K562 (cell line): Measurements from ENCODE around the gene SEL1L. TPM values are rescaled to one million over a fixed set of nuclear protein-coding genes. Genes with fewer than 3 reads are reported as not detected.
A peak's percentile ranks its signal among the peaks of the same experiment; 100 is the strongest.

Source experiments
- ARID1B ChIP-seq: fragments of 450-650 bp; IDR thresholded peaks from 2 replicates; pipeline ENCODE4 v1.6.1; 2016; ENCODE audit warnings: antibody characterized with exemption, mild to moderate bottlenecking, inconsistent platforms
- CBFA2T3 ChIP-seq: fragments of 450-650 bp; IDR thresholded peaks from 2 replicates; pipeline ENCODE4 v1.6.1; 2017
- CC2D1A ChIP-seq: fragments of 450-650 bp; IDR thresholded peaks from 2 replicates; pipeline ENCODE4 v1.6.1; 2017; ENCODE audit warnings: mild to moderate bottlenecking
- CREB3L1 ChIP-seq: fragments of 450-650 bp; IDR thresholded peaks from 2 replicates; pipeline ENCODE4 v1.6.1; 2014; ENCODE audit warnings: low read depth, mild to moderate bottlenecking, moderate library complexity, borderline replicate concordance
- DPF2 ChIP-seq: fragments of 450-650 bp; IDR thresholded peaks from 2 replicates; pipeline ENCODE4 v1.6.1; 2016
- E2F6 ChIP-seq, 2 experiments: IDR thresholded peaks; 2 replicates each; pipeline ENCODE4 v1.6.1; 2011; ENCODE audit warnings: borderline replicate concordance in 1 of 2, control low read depth in 1 of 2, low read depth in 1 of 2, low read length in 1 of 2, mild to moderate bottlenecking in 1 of 2, mixed read lengths in 1 of 2, moderate library complexity in 1 of 2; ENCODE audit not compliant: insufficient read depth in 1 of 2, insufficient read length in 1 of 2, poor library complexity in 1 of 2, severe bottlenecking in 1 of 2; ENCODE audit errors: extremely low read depth in 1 of 2
- EP300 ChIP-seq: IDR thresholded peaks from 2 replicates; pipeline ENCODE4 v1.6.1; 2012; ENCODE audit warnings: low read length, improper control_type of control experiment
- EP400 ChIP-seq: fragments of 450-650 bp; IDR thresholded peaks from 2 replicates; pipeline ENCODE4 v1.6.1; 2017; ENCODE audit warnings: antibody characterized with exemption, mild to moderate bottlenecking, moderate library complexity
- ETV1 ChIP-seq: fragments of 450-650 bp; conservative IDR thresholded peaks from 2 replicates; pipeline ENCODE4 v1.6.1; 2016; ENCODE audit warnings: missing genetic modification characterization, control low read depth, low read depth, missing compliant biosample characterization
- FOXP1 ChIP-seq: sonication (generic); formaldehyde crosslinking; IDR thresholded peaks from 2 replicates; pipeline ENCODE4 v1.8.0; 2022; ENCODE audit warnings: mild to moderate bottlenecking, missing genetic modification reagents
- GABPA ChIP-seq: fragments of 200-800 bp; sonication (Bioruptor generic); conservative IDR thresholded peaks from 2 replicates; pipeline ENCODE4 v1.6.1; 2016; ENCODE audit warnings: low read depth, missing genetic modification characterization, missing compliant biosample characterization
- KDM1A ChIP-seq, 2 experiments: fragments of 450-650 bp; IDR thresholded peaks; 2 replicates each; pipeline ENCODE4 v1.6.1; 2016; ENCODE audit warnings: mild to moderate bottlenecking in 2 of 2
- NFE2 ChIP-seq: IDR thresholded peaks from 2 replicates; pipeline ENCODE4 v1.6.1; 2014; ENCODE audit warnings: antibody characterized with exemption, low read depth
- NR4A1 ChIP-seq, 2 experiments: fragments of 250-450 bp in 1 of 2; fragments of 450-650 bp in 1 of 2; sonication (Bioruptor Pico) in 1 of 2; IDR thresholded peaks; 2 replicates each; pipeline versions ENCODE4 v1.4.0 to v1.6.1; 2016 to 2020; ENCODE audit warnings: mild to moderate bottlenecking in 2 of 2, missing compliant biosample characterization in 1 of 2, missing genetic modification characterization in 1 of 2, moderate library complexity in 1 of 2
- NUFIP1 ChIP-seq: fragments of 450-650 bp; IDR thresholded peaks from 2 replicates; pipeline ENCODE4 v1.6.1; 2018; ENCODE audit not compliant: partially characterized antibody
- PML ChIP-seq: IDR thresholded peaks from 2 replicates; pipeline ENCODE4 v1.6.1; 2012; ENCODE audit warnings: low read length, inconsistent platforms
- PTTG1 ChIP-seq: fragments of 450-650 bp; IDR thresholded peaks from 2 replicates; pipeline ENCODE4 v1.6.1; 2016; ENCODE audit warnings: low read depth, mild to moderate bottlenecking, missing genetic modification characterization, missing compliant biosample characterization
- RAD51 ChIP-seq: fragments of 450-650 bp; IDR thresholded peaks from 2 replicates; pipeline ENCODE4 v1.7.1; 2016; ENCODE audit warnings: low read depth, mild to moderate bottlenecking, borderline replicate concordance
- RBFOX2 ChIP-seq: fragments of 200-400 bp; formaldehyde crosslinking; IDR thresholded peaks from 2 replicates; pipeline ENCODE4 v1.6.1; 2017; ENCODE audit warnings: low read depth, mild to moderate bottlenecking, low read length, moderate library complexity
- RNF2 ChIP-seq: sonication (generic); IDR thresholded peaks from 2 replicates; pipeline ENCODE4 v1.6.1; 2016
- SMARCA4 ChIP-seq: fragments of 450-650 bp; IDR thresholded peaks from 2 replicates; pipeline ENCODE4 v1.6.1; 2016
- STAT5A ChIP-seq: IDR thresholded peaks from 2 replicates; pipeline ENCODE4 v1.6.1; 2012; ENCODE audit warnings: low read length, inconsistent platforms, borderline replicate concordance
- TCF3 ChIP-seq: sonication (generic); formaldehyde crosslinking; IDR thresholded peaks from 2 replicates; pipeline ENCODE4 v1.4.0; 2020; ENCODE audit warnings: mild to moderate bottlenecking, missing genetic modification reagents
- TFAP4 ChIP-seq: sonication (generic); formaldehyde crosslinking; IDR thresholded peaks from 2 replicates; pipeline ENCODE4 v1.8.0; 2022; ENCODE audit warnings: missing genetic modification reagents, mild to moderate bottlenecking, moderate library complexity, borderline replicate concordance
- TRIM24 ChIP-seq, 2 experiments: fragments of 450-650 bp; IDR thresholded peaks; 2 replicates each; pipeline ENCODE4 v1.6.1; 2016
- ZFX ChIP-seq: sonication (generic); formaldehyde crosslinking; IDR thresholded peaks from 2 replicates; pipeline ENCODE4 v1.8.0; 2022; ENCODE audit warnings: mild to moderate bottlenecking, missing genetic modification reagents, moderate library complexity
- ZNF354B ChIP-seq: fragments of 250-450 bp; sonication (Bioruptor Pico); IDR thresholded peaks from 2 replicates; pipeline ENCODE4 v1.4.0; 2020
- ZNF644 ChIP-seq: fragments of 200-800 bp; sonication (Bioruptor generic); IDR thresholded peaks from 2 replicates; pipeline ENCODE4 v1.6.1; 2016; ENCODE audit warnings: low read depth, missing genetic modification characterization, missing compliant biosample characterization
- ZNF766 ChIP-seq: fragments of 200-800 bp; sonication (Bioruptor generic); conservative IDR thresholded peaks from 2 replicates; pipeline ENCODE4 v1.6.1; 2016; ENCODE audit warnings: missing genetic modification characterization, missing compliant biosample characterization
- polyA plus RNA-seq, 8 experiments: library from polyadenylated mRNA; depleted of rRNA in 4 of 8; stranded (reverse) in 5 of 8; unstranded in 3 of 8; fragments of >200 nt; fragmentation: Nextera tagmentation in 2 of 8; fragmentation: Illumina TruSeq in 1 of 8; extraction: Ambion mirVana in 2 of 8; extraction: Trizol in 1 of 8; gene quantifications; 2 replicates each; pipeline versions ENCODE4 v1.2.1 to v1.2.3, GENCODE V29; 2011 to 2014; ENCODE audit warnings: inconsistent platforms in 1 of 8, missing spikeins in 1 of 8
- total RNA-seq, 7 experiments: library from RNA; depleted of rRNA in 6 of 7; stranded (reverse); fragments of >200 nt in 6 of 7; fragmentation: Illumina TruSeq in 2 of 7; extraction: Trizol in 2 of 7; gene quantifications; 2 replicates each; pipeline versions ENCODE4 v1.2.1 to v1.2.3, GENCODE V29; 2011 to 2021; ENCODE audit warnings: low replicate concordance in 1 of 7

The SEL1L gene
- total and polyA plus RNA-seq, 9 of the 15 experiments (the other 6 are each of a cell fraction or from before 2014, with no cell fraction given) = 7.7 to 21.1 (median 13.6) TPM

GRCh38 chr14:81423504-81423903 is 110.1 kb downstream of the SEL1L start (continued):
- peak; percentile 77 for TF ChIP-seq TCF3 (CRISPR knock-in tag)
- TF ChIP-seq STAT5A = peak; percentile 83
- peak; percentile 41; the same call in 1 of the 2 replicates for TF ChIP-seq EP400
- TF ChIP-seq PML = peak; percentile 41; the same call in 1 of the 2 replicates
- peak; percentile 43; the same call in 1 of the 2 replicates for TF ChIP-seq ZFX
- TF ChIP-seq TFAP4 (CRISPR knock-in tag) = peak; percentile 65; the same call in 1 of the 2 replicates
- 0 out of 4 replicates have a peak, but pooled peaks of 1 of the 2 experiments have one; percentile 30 for TF ChIP-seq KDM1A (IDR thresholded peaks at IDR 0.05)
- TF ChIP-seq CREB3L1 = no peak
- TF ChIP-seq NR4A1 (CRISPR knock-in tag; IDR thresholded peaks at IDR 0.05) = no peak
- TF ChIP-seq NR4A1 (tag; IDR thresholded peaks at IDR 0.05) = 0 out of 2 replicates have a peak, but pooled peaks have one; percentile 28
- TF ChIP-seq NFE2 = no peak
- peak; percentile 57 for TF ChIP-seq DPF2
- no peak for TF ChIP-seq FOXP1 (CRISPR knock-in tag)
- TF ChIP-seq ETV1 (tag) = peak; percentile 28; the same call in 1 of the 2 replicates
- TF ChIP-seq ZNF354B = no peak
- TF ChIP-seq SMARCA4 = peak; percentile 56
- peak; percentile 31 for TF ChIP-seq NUFIP1
- peak; percentile 58; the same call in 1 of the 2 replicates for TF ChIP-seq ZNF644 (tag)
- peak in 1 of 2 experiments; percentile 14; a peak in 2 of 4 replicates for TF ChIP-seq TRIM24 (IDR thresholded peaks at IDR 0.05)
- TF ChIP-seq RBFOX2 = peak; percentile 39; the same call in 1 of the 2 replicates
- TF ChIP-seq ZNF766 = peak; percentile 63; the same call in 1 of the 2 replicates
- TF ChIP-seq CBFA2T3 = peak; percentile 87
- TF ChIP-seq PTTG1 (tag) = no peak
- TF ChIP-seq RNF2 = peak; percentile 68; the same call in 1 of the 2 replicates
- peak; percentile 83 for TF ChIP-seq ARID1B
- no peak for TF ChIP-seq RAD51
- TF ChIP-seq E2F6 (IDR thresholded peaks at IDR 0.05; ENCODE audit: borderline replicate concordance in 1 of 2, extremely low read depth in 1 of 2, insufficient read depth in 1 of 2, insufficient read length in 1 of 2, low read depth in 1 of 2, low read length in 1 of 2, poor library complexity in 1 of 2, severe bottlenecking in 1 of 2) = peak in 1 of 2 experiments; percentile 28
- peak; percentile 86 for TF ChIP-seq EP300
- peak; percentile 10; the same call in 1 of the 2 replicates for TF ChIP-seq CC2D1A
- TF ChIP-seq GABPA (tag) = peak; percentile 55
